IPS-20b (cell line): ENCODE results near the gene CCDC85C.

ENCODE experiments used
- H3K27ac ChIP-seq: one replicate; pipeline ENCODE4 v1.5.1; 2013; ENCODE audit warnings: low read length
- H3K27me3 ChIP-seq: 2 replicates; pipeline ENCODE4 v1.6.1; 2013; ENCODE audit warnings: mild to moderate bottlenecking, low read length, inconsistent platforms; ENCODE audit not compliant: insufficient read depth
- H3K36me3 ChIP-seq: 2 replicates; pipeline ENCODE4 v1.6.1; 2013; ENCODE audit warnings: low read depth, mild to moderate bottlenecking, inconsistent platforms, low read length, moderate library complexity; ENCODE audit not compliant: insufficient read depth
- H3K4me1 ChIP-seq: 2 replicates; pipeline ENCODE4 v1.6.1; 2013; ENCODE audit warnings: mild to moderate bottlenecking, control low read depth, inconsistent platforms, low read length, moderate library complexity; ENCODE audit not compliant: insufficient read depth
- H3K4me3 ChIP-seq: 2 replicates; pipeline ENCODE4 v1.5.1; 2013; ENCODE audit warnings: mild to moderate bottlenecking, low read length, inconsistent platforms
- H3K9ac ChIP-seq: 2 replicates; pipeline ENCODE4 v1.6.1; 2013; ENCODE audit warnings: low read depth, mild to moderate bottlenecking, inconsistent platforms, low read length, moderate library complexity
- H3K9me3 ChIP-seq: 2 replicates; pipeline ENCODE4 v1.6.1; 2013; ENCODE audit warnings: mild to moderate bottlenecking, low read depth, low read length, inconsistent platforms; ENCODE audit not compliant: insufficient read depth

CCDC85C gene

GRCh38 chr14:99525699-99526080 lies 78.3 kb downstream of the CCDC85C start:
- H3K4me3 ChIP-seq = no peak overlapping the region
- no peak overlapping the region for H3K27ac ChIP-seq
- H3K4me1 ChIP-seq = peaks cover 22% of the 10 kb centered on the region
- H3K36me3 ChIP-seq = no peaks in the 10 kb centered on the region
- H3K9ac ChIP-seq = no peak overlapping the region
- H3K27me3 ChIP-seq = no peaks in the 10 kb centered on the region
- H3K9me3 ChIP-seq = no peaks in the 10 kb centered on the region

GRCh38 chr14:99524804-99525698 lies 79.0 kb downstream of the CCDC85C start:
- Histone ChIP-seq H3K9me3 (no peaks in the 10 kb centered on the region), H3K4me1 (peaks cover 20% of the 10 kb centered on the region; the same call in 1 of the 2 replicates), H3K27ac (no peak overlapping the region), H3K9ac (peak overlapping the region; percentile 14; the same call in 1 of the 2 replicates), H3K36me3 (no peaks in the 10 kb centered on the region), H3K4me3 (no peak overlapping the region), H3K27me3 (no peaks in the 10 kb centered on the region)

- Histone ChIP-seq H3K27me3 (no peaks in the 10 kb centered on the region), H3K4me3 (no peak overlapping the region), H3K36me3 (no peaks in the 10 kb centered on the region), H3K4me1 (peaks cover 20% of the 10 kb centered on the region; the same call in 1 of the 2 replicates), H3K9me3 (no peaks in the 10 kb centered on the region), H3K9ac (peak overlapping the region; percentile 14; the same call in 1 of the 2 replicates), H3K27ac (no peak overlapping the region)
These were observed 79.8 kb downstream of the CCDC85C start for GRCh38 chr14:99524091-99524661.

- Histone ChIP-seq H3K4me1 (peaks cover 20% of the 10 kb centered on the region; the same call in 1 of the 2 replicates), H3K27ac (no peak overlapping the region)
These were observed 80.3 kb downstream of the CCDC85C start for GRCh38 chr14:99523704-99524055.

GRCh38 chr14:99522934-99523703 lies 80.9 kb downstream of the CCDC85C start:
- peak overlapping the region; percentile 38; the same call in 1 of the 2 replicates for H3K4me3 ChIP-seq
- no peaks in the 10 kb centered on the region for H3K9me3 ChIP-seq
- H3K9ac ChIP-seq = peak overlapping the region; percentile 37; the same call in 1 of the 2 replicates
- no peaks in the 10 kb centered on the region for H3K36me3 ChIP-seq
- H3K27me3 ChIP-seq = no peaks in the 10 kb centered on the region
- H3K4me1 ChIP-seq = peaks cover 22% of the 10 kb centered on the region; the same call in 1 of the 2 replicates
- peak overlapping the region; percentile 62 for H3K27ac ChIP-seq

More at GRCh38 chr14:99523704-99524055, 80.3 kb downstream of the CCDC85C start:
- Histone ChIP-seq H3K9me3 (no peaks in the 10 kb centered on the region), H3K4me3 (peak overlapping the region; percentile 38; the same call in 1 of the 2 replicates), H3K36me3 (no peaks in the 10 kb centered on the region), H3K27me3 (no peaks in the 10 kb centered on the region), H3K9ac (peak overlapping the region; percentile 37; the same call in 1 of the 2 replicates)

GRCh38 chr14:99522457-99522891 lies 81.5 kb downstream of the CCDC85C start:
- H3K36me3 ChIP-seq = no peaks in the 10 kb centered on the region
- H3K9me3 ChIP-seq = no peaks in the 10 kb centered on the region
- H3K4me3 ChIP-seq = no peak overlapping the region; the same call in 1 of the 2 replicates
- H3K9ac ChIP-seq = peak overlapping the region; percentile 35; the same call in 1 of the 2 replicates
- H3K4me1 ChIP-seq = peaks cover 22% of the 10 kb centered on the region; the same call in 1 of the 2 replicates
- H3K27ac ChIP-seq = no peak overlapping the region
- H3K27me3 ChIP-seq = no peaks in the 10 kb centered on the region

GRCh38 chr14:99522025-99522401 lies 82.0 kb downstream of the CCDC85C start:
- Histone ChIP-seq H3K36me3 (no peaks in the 10 kb centered on the region), H3K9me3 (no peaks in the 10 kb centered on the region), H3K27ac (no peak overlapping the region), H3K27me3 (no peaks in the 10 kb centered on the region), H3K9ac (no peak overlapping the region), H3K4me1 (peaks cover 22% of the 10 kb centered on the region; the same call in 1 of the 2 replicates), H3K4me3 (no peak overlapping the region)

- no peaks in the 10 kb centered on the region for H3K9me3 ChIP-seq
- H3K4me3 ChIP-seq = no peak overlapping the region
- no peaks in the 10 kb centered on the region for H3K36me3 ChIP-seq
- no peak overlapping the region; the same call in 1 of the 2 replicates for H3K9ac ChIP-seq
- no peaks in the 10 kb centered on the region for H3K27me3 ChIP-seq
- H3K4me1 ChIP-seq = peaks cover 22% of the 10 kb centered on the region; the same call in 1 of the 2 replicates
- H3K27ac ChIP-seq = no peak overlapping the region
These were observed 82.6 kb downstream of the CCDC85C start for GRCh38 chr14:99521176-99522024.

- H3K9ac ChIP-seq = no peak overlapping the region; the same call in 1 of the 2 replicates
- no peak overlapping the region for H3K27ac ChIP-seq
- no peak overlapping the region for H3K4me3 ChIP-seq
- no peaks in the 10 kb centered on the region for H3K36me3 ChIP-seq
- no peaks in the 10 kb centered on the region for H3K27me3 ChIP-seq
- H3K4me1 ChIP-seq = peaks cover 22% of the 10 kb centered on the region; the same call in 1 of the 2 replicates
- H3K9me3 ChIP-seq = no peaks in the 10 kb centered on the region
These were observed 83.4 kb downstream of the CCDC85C start for GRCh38 chr14:99520571-99521081.

GRCh38 chr14:99519931-99520421 lies 84.0 kb downstream of the CCDC85C start:
- no peaks in the 10 kb centered on the region for H3K9me3 ChIP-seq
- H3K27ac ChIP-seq = no peak overlapping the region
- H3K27me3 ChIP-seq = no peaks in the 10 kb centered on the region
- H3K4me3 ChIP-seq = no peak overlapping the region
- H3K4me1 ChIP-seq = peaks cover 20% of the 10 kb centered on the region; the same call in 1 of the 2 replicates
- H3K9ac ChIP-seq = no peak overlapping the region
- no peaks in the 10 kb centered on the region for H3K36me3 ChIP-seq
